Melanocyte of skin (primary cell): ENCODE measurements around the gene LRP1B. TPM values are rescaled to one million over a fixed set of nuclear protein-coding genes. Genes with fewer than 3 reads are reported as not detected.

ENCODE experiments used
- small RNA-seq, 2 donors: library from RNA; depleted of rRNA; stranded (forward); fragments of <200 nt; gene quantifications; one replicate each; pipeline ENCODE3, GENCODE V24; 2012
- total RNA-seq, 2 donors: library from RNA; depleted of rRNA; stranded (reverse); fragments of >200 nt; gene quantifications; 2 replicates each; pipeline ENCODE4 v1.2.3, GENCODE V29; 2012

LRP1B gene
- not detected for total RNA-seq

GRCh38 chr2:142131010-142131669 lies at the start of gene LRP1B:
Gene LRP1B, minus strand, starts transcription at chr2:142131016. Its CDS starts 287 bp downstream, at chr2:142130729.

Small RNAs within 50 kb of the gene (small RNA-seq; reads per million reads assigned to genes)
- gene AC068287.1, result 0 reads per million in 2 donors
- gene MTCO1P44, result 0 reads per million in 2 donors
- gene RF00019, result 0 reads per million in 2 donors
- gene RF02271, result 0 reads per million in 2 donors
- gene RNU6-904P, result 0 reads per million in 2 donors
